Amygdala (tissue), 56 donors: ENCODE results near the gene GSK3A.

Experiments used
- DNase-seq, 56 donors: peaks; one replicate each; lab custom pipeline; 2025; lab: John Stamatoyannopoulos, UW

The GSK3A gene

GRCh38 chr19:42242512-42243409 lies at the start of gene GSK3A:
TSS of gene GSK3A (minus strand) at chr19:42242602. CDS start at chr19:42242465, 137 bp downstream.
- peak; percentile 86 to 100 (median 99) for DNase-seq

GRCh38 chr19:42291435-42291810 lies 49.0 kb upstream of the GSK3A start:
- no peak for DNase-seq

- no peak for DNase-seq
These were observed 48.4 kb upstream of the GSK3A start for GRCh38 chr19:42290523-42291434.

- DNase-seq = no peak
These were observed 47.7 kb upstream of the GSK3A start for GRCh38 chr19:42290136-42290522.

GRCh38 chr19:42289556-42290041 lies 47.2 kb upstream of the GSK3A start:
- DNase-seq = no peak

GRCh38 chr19:42288881-42289555 lies 46.6 kb upstream of the GSK3A start:
- DNase-seq = no peak

- DNase-seq = no peak
These were observed 46.0 kb upstream of the GSK3A start for GRCh38 chr19:42288387-42288786.

GRCh38 chr19:42287827-42288107 lies 45.4 kb upstream of the GSK3A start:
- DNase-seq = no peak

- DNase-seq = no peak
These were observed 44.8 kb upstream of the GSK3A start for GRCh38 chr19:42287017-42287826.

- DNase-seq = peak in 22 of 56 donors; percentile 11 to 81 (median 36)
These were observed 44.1 kb upstream of the GSK3A start for GRCh38 chr19:42286349-42287016.

GRCh38 chr19:42285988-42286348 lies 43.6 kb upstream of the GSK3A start:
- no peak for DNase-seq

GRCh38 chr19:42285541-42285941 lies 43.1 kb upstream of the GSK3A start:
- DNase-seq = no peak

GRCh38 chr19:42284591-42285341 lies 42.4 kb upstream of the GSK3A start:
- DNase-seq = peak in 2 of 56 donors; percentile 29 to 56

- DNase-seq = peak in 48 of 56 donors; percentile 39 to 96 (median 81)
These were observed 41.7 kb upstream of the GSK3A start for GRCh38 chr19:42284066-42284501.

- DNase-seq = peak; percentile 47 to 97 (median 92)
These were observed 41.0 kb upstream of the GSK3A start for GRCh38 chr19:42283188-42284065.

- peak in 1 of 56 donors; percentile 31 for DNase-seq
These were observed 40.4 kb upstream of the GSK3A start for GRCh38 chr19:42282819-42283187.
